GM18867 (cell line): ENCODE data around the gene RPAIN.

Experiments
- ATAC-seq: cut with Tn5 transposase; IDR thresholded peaks from one replicate; pipeline ENCODE4 v1.9.1; 2021; ENCODE audit warnings: mild to moderate bottlenecking, moderate library complexity; ENCODE audit not compliant: unreplicated experiment

The RPAIN gene

GRCh38 chr17:5481451-5481850, 61.5 kb downstream of the RPAIN start:
- ATAC-seq, result no peak
